H1 (cell line): Measurements from ENCODE around the gene NLK. TPM values are rescaled to one million over a fixed set of nuclear protein-coding genes. Genes with fewer than 3 reads are reported as not detected.

Source experiments
- CTCF ChIA-PET: fragments of 300-600 bp; sonication (Branson Sonifier 250); formaldehyde crosslinking; loops from one replicate; lab custom pipeline; 2021; ENCODE audit not compliant: partially characterized antibody; lab: Charles Lee
- POLR2A ChIA-PET: fragments of 300-600 bp; sonication (Branson Sonifier 250); formaldehyde crosslinking; loops from one replicate; lab custom pipeline; 2021; ENCODE audit warnings: inconsistent platforms; ENCODE audit not compliant: partially characterized antibody; lab: Charles Lee
- DNase-seq, 2 experiments: peaks; one replicate each; pipeline versions ENCODE4 v3.0.0 to v3.0.0-alpha.2; 2010 to 2022; ENCODE audit warnings: low spot score in 2 of 2, low read depth in 1 of 2, mixed read lengths in 1 of 2
- FAIRE-seq: peaks from 2 replicates; lab custom pipeline; 2011; peaks lifted over from hg19 to GRCh38; lab: Jason Lieb, UNC
- H2AFZ ChIP-seq: 2 replicates; pipeline ENCODE4 v1.8.1; 2012; ENCODE audit warnings: low read length, inconsistent platforms
- H2AK5ac ChIP-seq: 2 replicates; pipeline ENCODE4 v1.6.1; 2013; ENCODE audit warnings: low read depth, low read length
- H2BK120ac ChIP-seq: replicated peaks from 2 replicates; pipeline ENCODE3; 2013; ENCODE audit warnings: low read depth, low read length, inconsistent platforms
- H2BK12ac ChIP-seq: 2 replicates; pipeline ENCODE4 v1.6.1; 2013; ENCODE audit warnings: low read depth, low read length
- H2BK15ac ChIP-seq: 2 replicates; pipeline ENCODE4 v1.6.1; 2013; ENCODE audit warnings: low read length
- H2BK20ac ChIP-seq: 2 replicates; pipeline ENCODE4 v1.6.1; 2013; ENCODE audit warnings: low read length
- H2BK5ac ChIP-seq: 2 replicates; pipeline ENCODE4 v1.6.1; 2013; ENCODE audit warnings: low read depth, low read length
- H3K14ac ChIP-seq: 2 replicates; pipeline ENCODE4 v1.6.1; 2013; ENCODE audit warnings: inconsistent platforms; ENCODE audit not compliant: insufficient read length
- H3K18ac ChIP-seq: 2 replicates; pipeline ENCODE4 v1.6.1; 2013; ENCODE audit warnings: low read length; ENCODE audit errors: extremely low read depth
- H3K23ac ChIP-seq: 2 replicates; pipeline ENCODE4 v1.6.1; 2013; ENCODE audit warnings: inconsistent platforms; ENCODE audit not compliant: insufficient read length
- H3K23me2 ChIP-seq: 2 replicates; pipeline ENCODE4 v1.6.1; 2013; ENCODE audit warnings: low read depth, low read length
- H3K27ac ChIP-seq: 2 replicates; pipeline ENCODE4 v1.6.1; 2011; ENCODE audit warnings: low read depth, low read length, inconsistent platforms
- H3K27me3 ChIP-seq, 4 experiments: replicated peaks in 1 of 4; 1 replicate in 1 of 4; 2 replicates in 3 of 4; pipeline versions ENCODE4 v1.6.1 to v1.8.1; 2011 to 2013; ENCODE audit warnings: low read length in 3 of 4, mild to moderate bottlenecking in 3 of 4, inconsistent platforms in 2 of 4, mixed read lengths in 2 of 4, moderate library complexity in 1 of 4; ENCODE audit not compliant: control insufficient read depth in 3 of 4, insufficient read depth in 3 of 4; ENCODE audit errors: extremely low read depth in 1 of 4
- H3K36me3 ChIP-seq, 4 experiments: 2 replicates each; pipeline versions ENCODE4 v1.6.1 to v1.8.1; 2011 to 2013; ENCODE audit warnings: mild to moderate bottlenecking in 4 of 4, low read length in 3 of 4, moderate library complexity in 2 of 4, control low read depth in 1 of 4, inconsistent platforms in 1 of 4; ENCODE audit not compliant: insufficient read depth in 4 of 4, control insufficient read depth in 2 of 4
- H3K4ac ChIP-seq: replicated peaks from 2 replicates; pipeline ENCODE3; 2013; ENCODE audit warnings: low read length, low read depth, mixed read lengths, inconsistent platforms; ENCODE audit not compliant: insufficient read length
- H3K4me1 ChIP-seq, 4 experiments: replicated peaks in 1 of 4; 1 replicate in 1 of 4; 2 replicates in 3 of 4; pipeline versions ENCODE4 v1.6.1 to v1.8.1; 2011 to 2013; ENCODE audit warnings: low read length in 3 of 4, inconsistent platforms in 2 of 4, mixed read lengths in 1 of 4; ENCODE audit not compliant: insufficient read depth in 4 of 4, control insufficient read depth in 3 of 4
- H3K4me2 ChIP-seq, 2 experiments: 2 replicates each; pipeline versions ENCODE4 v1.6.1 to v1.8.1; 2011 to 2013; ENCODE audit warnings: low read depth in 2 of 2, low read length in 2 of 2, control low read depth in 1 of 2, inconsistent platforms in 1 of 2, mild to moderate bottlenecking in 1 of 2; ENCODE audit not compliant: insufficient read depth in 1 of 2
- H3K4me3 ChIP-seq, 4 experiments: fragments of 200-600, 300-600 bp in 1 of 4; sonication (generic), shearing (Covaris generic), sonication (Bioruptor Twin) in 1 of 4; 2 replicates each; pipeline versions ENCODE4 v1.5.1 to v1.8.1; 2011 to 2016; ENCODE audit warnings: low read length in 4 of 4, low read depth in 3 of 4, control low read depth in 2 of 4, inconsistent platforms in 2 of 4, mild to moderate bottlenecking in 2 of 4, mixed read lengths in 1 of 4, moderate library complexity in 1 of 4; ENCODE audit not compliant: insufficient read depth in 2 of 4; ENCODE audit errors: extremely low read depth in 1 of 4
- H3K56ac ChIP-seq: replicated peaks from 2 replicates; pipeline ENCODE3; 2013; ENCODE audit warnings: low read depth, mild to moderate bottlenecking, mixed read lengths, low read length, inconsistent platforms; ENCODE audit not compliant: insufficient read length
- H3K79me1 ChIP-seq: 2 replicates; pipeline ENCODE4 v1.6.1; 2013; ENCODE audit warnings: low read depth, low read length, control low read depth
- H3K79me2 ChIP-seq, 2 experiments: 2 replicates each; pipeline versions ENCODE4 v1.6.1 to v1.8.1; 2012 to 2013; ENCODE audit warnings: low read length in 2 of 2, mild to moderate bottlenecking in 2 of 2, inconsistent platforms in 1 of 2; ENCODE audit not compliant: insufficient read depth in 2 of 2, control insufficient read depth in 1 of 2
- H3K9ac ChIP-seq, 4 experiments: replicated peaks in 1 of 4; 1 replicate in 1 of 4; 2 replicates in 3 of 4; pipeline versions ENCODE4 v1.6.1 to v1.8.1; 2011 to 2013; ENCODE audit warnings: low read depth in 3 of 4, low read length in 3 of 4, control low read depth in 2 of 4, mild to moderate bottlenecking in 2 of 4, moderate library complexity in 2 of 4, inconsistent platforms in 1 of 4; ENCODE audit errors: extremely low read depth in 1 of 4
- H3K9me3 ChIP-seq, 2 experiments: 2 replicates each; pipeline versions ENCODE4 v1.6.1 to v1.8.1; 2012 to 2013; ENCODE audit warnings: mild to moderate bottlenecking in 2 of 2, moderate library complexity in 2 of 2, control low read depth in 1 of 2, inconsistent platforms in 1 of 2, low read depth in 1 of 2, low read length in 1 of 2, mixed read lengths in 1 of 2; ENCODE audit not compliant: insufficient read depth in 2 of 2
- H4K20me1 ChIP-seq, 2 experiments: replicated peaks in 1 of 2; 2 replicates each; pipeline versions ENCODE3 to v1.8.1; 2011 to 2013; ENCODE audit warnings: inconsistent platforms in 2 of 2, low read length in 2 of 2, mild to moderate bottlenecking in 1 of 2; ENCODE audit not compliant: insufficient read depth in 2 of 2, control insufficient read depth in 1 of 2
- H4K5ac ChIP-seq: 2 replicates; pipeline ENCODE4 v1.6.1; 2013; ENCODE audit warnings: low read length, low read depth, mixed read lengths, inconsistent platforms; ENCODE audit not compliant: insufficient read length
- H4K8ac ChIP-seq: 2 replicates; pipeline ENCODE4 v1.8.0; 2013; ENCODE audit warnings: mild to moderate bottlenecking, moderate library complexity, low read length, inconsistent platforms; ENCODE audit not compliant: insufficient read depth; ENCODE audit errors: extremely low read depth
- H4K91ac ChIP-seq: replicated peaks from 2 replicates; pipeline ENCODE3; 2013; ENCODE audit warnings: low read length, mixed read lengths, inconsistent platforms; ENCODE audit not compliant: insufficient read length
- HDAC6 ChIP-seq: IDR thresholded peaks from one replicate; pipeline ENCODE4 v1.7.1; 2012; ENCODE audit warnings: low read depth, mild to moderate bottlenecking, inconsistent platforms, low read length, moderate library complexity
- MAFK ChIP-seq: IDR thresholded peaks from 2 replicates; pipeline ENCODE4 v1.6.1; 2012; ENCODE audit warnings: low read depth, mild to moderate bottlenecking, improper control_type of control experiment, low read length
- NRF1 ChIP-seq: IDR thresholded peaks from 2 replicates; pipeline ENCODE4 v1.6.1; 2011; ENCODE audit warnings: mild to moderate bottlenecking, low read depth, low read length, improper control_type of control experiment
- RXRA ChIP-seq: IDR thresholded peaks from 2 replicates; pipeline ENCODE4 v1.6.1; 2011; ENCODE audit warnings: low read depth, mild to moderate bottlenecking, low read length, moderate library complexity; ENCODE audit not compliant: insufficient read depth
- SIN3A ChIP-seq, 2 experiments: IDR thresholded peaks in 1 of 2; conservative IDR thresholded peaks in 1 of 2; 2 replicates each; pipeline ENCODE4 v1.6.1; 2011 to 2012; ENCODE audit warnings: low read length in 2 of 2, improper control_type of control experiment in 1 of 2, low read depth in 1 of 2, mild to moderate bottlenecking in 1 of 2
- SRF ChIP-seq: IDR thresholded peaks from 2 replicates; pipeline ENCODE4 v1.6.1; 2011; ENCODE audit warnings: mild to moderate bottlenecking, low read depth, low read length, moderate library complexity
- TAF1 ChIP-seq: IDR thresholded peaks from 2 replicates; pipeline ENCODE4 v1.6.1; 2011; ENCODE audit warnings: mild to moderate bottlenecking, low read depth, low read length
- TBP ChIP-seq: IDR thresholded peaks from 2 replicates; pipeline ENCODE4 v1.6.1; 2011; ENCODE audit warnings: low read depth, low read length, improper control_type of control experiment
- WGBS, 2 experiments: shearing (Covaris generic) in 1 of 2; methylation state at CpG; one replicate each; pipeline versions ENCODE4 v1.1.6 to v1.1.7; 2013 to 2015; ENCODE audit warnings: low lambda C conversion rate in 2 of 2, mixed read lengths in 2 of 2, inconsistent platforms in 1 of 2, low coverage in 1 of 2, missing lambda C conversion rate in 1 of 2; ENCODE audit not compliant: insufficient replicate concordance in 2 of 2, insufficient coverage in 1 of 2, insufficient read length in 1 of 2; ENCODE audit errors: extremely low coverage in 1 of 2, missing lambda C conversion rate in 1 of 2; 5-methylcytosine and 5-hydroxymethylcytosine counted together
- polyA plus RNA-seq, 7 experiments: library from polyadenylated mRNA; depleted of rRNA in 3 of 7; stranded (reverse) in 5 of 7; unstranded in 2 of 7; fragments of >200 nt in 5 of 7; fragments of 200-250 nt in 2 of 7; gene quantifications; 1 replicate in 5 of 7; 2 replicates in 1 of 7; 4 replicates in 1 of 7; pipeline versions ENCODE4 v1.2.1 to v1.2.3, GENCODE V29; 2011 to 2013; ENCODE audit warnings: missing spikeins in 2 of 7, mixed read lengths in 2 of 7
- total RNA-seq: library from RNA; stranded (reverse); fragmentation: NEBNext Ultra II Directional; extraction: Animal tissue kit (Norgen Biotek cat#: 25700); gene quantifications from 2 replicates; pipeline ENCODE4 v1.2.1, GENCODE V29; 2021
- TF ChIP-seq, protein P1 (sequence below): IDR thresholded peaks from 2 replicates; pipeline ENCODE4 v1.6.1; 2012; ENCODE audit warnings: low read length, inconsistent platforms
- TF ChIP-seq, protein P2 (sequence below): IDR thresholded peaks from 2 replicates; pipeline ENCODE4 v1.6.1; 2012; ENCODE audit warnings: inconsistent platforms

NLK gene
- total and polyA plus RNA-seq, 2 of the 8 experiments (the other 6 are each of a cell fraction or from before 2014, with no cell fraction given), result 30.8 to 49.9 TPM

DNA sequence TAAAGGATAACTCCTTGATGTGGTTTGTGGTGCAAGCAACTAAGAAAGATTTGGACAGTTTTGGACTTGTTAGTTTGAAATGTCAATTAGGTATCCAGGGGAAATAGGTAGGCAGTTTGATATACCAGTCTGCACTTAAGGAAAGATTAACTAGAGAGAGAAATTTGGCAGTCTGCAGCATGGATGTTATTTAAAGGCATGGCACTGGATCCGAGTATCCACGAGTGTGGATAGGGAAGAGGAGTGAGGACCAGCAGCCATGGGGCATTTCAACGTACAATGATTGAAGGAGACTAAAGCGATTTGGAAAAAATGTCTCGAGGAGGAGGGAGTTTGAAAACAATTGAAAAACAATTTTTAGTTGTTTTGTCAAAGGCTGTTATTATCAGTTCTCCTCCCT, 117.4 kb downstream of the NLK start:
- no peak overlapping the region for H2BK20ac ChIP-seq
- no peak overlapping the region for H2BK5ac ChIP-seq
- no peak overlapping the region for H4K5ac ChIP-seq
- no peak overlapping the region for H2BK15ac ChIP-seq
- H3K4me1 ChIP-seq, result no peaks in the 10 kb centered on the region
- no peaks in the 10 kb centered on the region for H3K36me3 ChIP-seq
- no peaks in the 10 kb centered on the region for H3K79me2 ChIP-seq
- no peaks in the 10 kb centered on the region for H3K23me2 ChIP-seq
- WGBS, 2 experiments, result 96% methylated on average over 5 of the region's 5 CpGs; no CpG with 5 or more reads in 1 of the 2 experiments
- DNase-seq, result no peak
- no peak overlapping the region for H3K9ac ChIP-seq
- H4K20me1 ChIP-seq, result no peaks in the 10 kb centered on the region
- no peak overlapping the region for H3K23ac ChIP-seq
- ChIA-PET POLR2A (no interaction called here), CTCF (no interaction called here)
- no peak overlapping the region for H2BK12ac ChIP-seq
- no peak overlapping the region for H2AK5ac ChIP-seq
- no peak overlapping the region for H3K56ac ChIP-seq
- no peak overlapping the region for H4K8ac ChIP-seq
- H3K27ac ChIP-seq, result no peak overlapping the region
- H4K91ac ChIP-seq, result no peak overlapping the region
- H2AFZ ChIP-seq, result no peak overlapping the region
- H3K18ac ChIP-seq, result no peak overlapping the region
- no peak overlapping the region for H3K4me3 ChIP-seq
- TF ChIP-seq, protein P1, sequence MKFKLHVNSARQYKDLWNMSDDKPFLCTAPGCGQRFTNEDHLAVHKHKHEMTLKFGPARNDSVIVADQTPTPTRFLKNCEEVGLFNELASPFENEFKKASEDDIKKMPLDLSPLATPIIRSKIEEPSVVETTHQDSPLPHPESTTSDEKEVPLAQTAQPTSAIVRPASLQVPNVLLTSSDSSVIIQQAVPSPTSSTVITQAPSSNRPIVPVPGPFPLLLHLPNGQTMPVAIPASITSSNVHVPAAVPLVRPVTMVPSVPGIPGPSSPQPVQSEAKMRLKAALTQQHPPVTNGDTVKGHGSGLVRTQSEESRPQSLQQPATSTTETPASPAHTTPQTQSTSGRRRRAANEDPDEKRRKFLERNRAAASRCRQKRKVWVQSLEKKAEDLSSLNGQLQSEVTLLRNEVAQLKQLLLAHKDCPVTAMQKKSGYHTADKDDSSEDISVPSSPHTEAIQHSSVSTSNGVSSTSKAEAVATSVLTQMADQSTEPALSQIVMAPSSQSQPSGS, result no peak
- no peak for TF ChIP-seq SIN3A (conservative IDR thresholded peaks at IDR 0.05 in 1 of 2, IDR thresholded peaks at IDR 0.05 in 1 of 2; ENCODE audit: low read depth in 1 of 2, low read length in 2 of 2)
- TF ChIP-seq TAF1, result no peak
- TF ChIP-seq MAFK, result no peak
- TF ChIP-seq HDAC6, result no peak
- TF ChIP-seq, protein P2, sequence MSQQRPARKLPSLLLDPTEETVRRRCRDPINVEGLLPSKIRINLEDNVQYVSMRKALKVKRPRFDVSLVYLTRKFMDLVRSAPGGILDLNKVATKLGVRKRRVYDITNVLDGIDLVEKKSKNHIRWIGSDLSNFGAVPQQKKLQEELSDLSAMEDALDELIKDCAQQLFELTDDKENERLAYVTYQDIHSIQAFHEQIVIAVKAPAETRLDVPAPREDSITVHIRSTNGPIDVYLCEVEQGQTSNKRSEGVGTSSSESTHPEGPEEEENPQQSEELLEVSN, result no peak
- TF ChIP-seq TBP, result no peak
- TF ChIP-seq RXRA, result no peak
- no peak for TF ChIP-seq SRF
- TF ChIP-seq NRF1, result no peak
- no peak overlapping the region for H3K4me2 ChIP-seq
- no peak for FAIRE-seq
- H3K9me3 ChIP-seq, result no peaks in the 10 kb centered on the region
- H3K27me3 ChIP-seq, result no peaks in the 10 kb centered on the region
- H3K14ac ChIP-seq, result no peak overlapping the region
- no peaks in the 10 kb centered on the region for H3K79me1 ChIP-seq
- H3K4ac ChIP-seq, result no peak overlapping the region
- H2BK120ac ChIP-seq, result no peak overlapping the region
